Mesenchymal stem cell (in vitro differentiated cells and primary cell): Measurements from ENCODE around the gene DERL3.
A peak's percentile ranks its signal among the peaks of the same experiment; 100 is the strongest.

Experiments used
- DNase-seq: peaks from one replicate; pipeline ENCODE4 v3.0.0-alpha.2; 2013
- H2AFZ ChIP-seq: one replicate; pipeline ENCODE4 v1.6.1; 2013; ENCODE audit warnings: low read depth, mild to moderate bottlenecking, control low read depth, inconsistent platforms, low read length, moderate library complexity
- H2AK5ac ChIP-seq: 2 replicates; pipeline ENCODE4 v1.6.1; 2013; ENCODE audit warnings: low read length, moderate library complexity, mild to moderate bottlenecking, inconsistent platforms; ENCODE audit not compliant: severe bottlenecking
- H2BK120ac ChIP-seq: one replicate; pipeline ENCODE4 v1.6.1; 2013; ENCODE audit warnings: low read depth, mild to moderate bottlenecking, inconsistent platforms, low read length, moderate library complexity
- H2BK12ac ChIP-seq, 2 experiments: one replicate each; pipeline ENCODE4 v1.6.1; 2013; ENCODE audit warnings: inconsistent platforms in 2 of 2, low read length in 2 of 2, mild to moderate bottlenecking in 2 of 2, moderate library complexity in 2 of 2, control low read depth in 1 of 2
- H2BK15ac ChIP-seq: one replicate; pipeline ENCODE4 v1.6.1; 2013; ENCODE audit warnings: mild to moderate bottlenecking, low read depth, inconsistent platforms; ENCODE audit not compliant: poor library complexity, severe bottlenecking
- H2BK5ac ChIP-seq: 2 replicates; pipeline ENCODE4 v1.6.1; 2013; ENCODE audit warnings: low read depth, mild to moderate bottlenecking, low read length, control low read depth, inconsistent platforms; ENCODE audit not compliant: poor library complexity, severe bottlenecking
- H3K14ac ChIP-seq, 2 experiments: one replicate each; pipeline ENCODE4 v1.6.1; 2013; ENCODE audit warnings: inconsistent platforms in 2 of 2, low read length in 2 of 2, control low read depth in 1 of 2, mild to moderate bottlenecking in 1 of 2, moderate library complexity in 1 of 2
- H3K18ac ChIP-seq, 2 experiments: one replicate each; pipeline ENCODE4 v1.6.1; 2013; ENCODE audit warnings: inconsistent platforms in 2 of 2, low read length in 2 of 2, control low read depth in 1 of 2, low read depth in 1 of 2, mild to moderate bottlenecking in 1 of 2
- H3K23ac ChIP-seq, 2 experiments: one replicate each; pipeline ENCODE4 v1.6.1; 2013; ENCODE audit warnings: inconsistent platforms in 2 of 2, low read length in 2 of 2, mild to moderate bottlenecking in 2 of 2, moderate library complexity in 2 of 2, control low read depth in 1 of 2
- H3K27ac ChIP-seq: 2 replicates; pipeline ENCODE4 v1.5.1; 2013; ENCODE audit warnings: mild to moderate bottlenecking, moderate library complexity, low read length, control low read depth, inconsistent platforms; ENCODE audit not compliant: poor library complexity, severe bottlenecking
- H3K27me3 ChIP-seq, 2 experiments: 2 replicates each; pipeline versions ENCODE4 v1.6.1 to v1.7.0; 2013; ENCODE audit warnings: low read length in 2 of 2, mild to moderate bottlenecking in 2 of 2, moderate library complexity in 2 of 2, control low read depth in 1 of 2, inconsistent platforms in 1 of 2; ENCODE audit not compliant: control insufficient read depth in 1 of 2, insufficient read depth in 1 of 2
- H3K36me3 ChIP-seq, 2 experiments: 2 replicates each; pipeline versions ENCODE4 v1.6.1 to v1.7.0; 2013; ENCODE audit warnings: low read length in 2 of 2, control low read depth in 1 of 2, inconsistent platforms in 1 of 2, low read depth in 1 of 2, mild to moderate bottlenecking in 1 of 2; ENCODE audit not compliant: insufficient read depth in 2 of 2, control insufficient read depth in 1 of 2
- H3K4ac ChIP-seq, 2 experiments: one replicate each; pipeline ENCODE4 v1.6.1; 2013; ENCODE audit warnings: inconsistent platforms in 2 of 2, low read length in 2 of 2, mild to moderate bottlenecking in 2 of 2, moderate library complexity in 2 of 2, control low read depth in 1 of 2, low read depth in 1 of 2
- H3K4me1 ChIP-seq: 2 replicates; pipeline ENCODE4 v1.6.1; 2013; ENCODE audit warnings: low read depth, low read length, control low read depth; ENCODE audit not compliant: control insufficient read depth, insufficient read depth
- H3K4me2 ChIP-seq: 2 replicates; pipeline ENCODE4 v1.6.1; 2013; ENCODE audit warnings: low read length, mild to moderate bottlenecking, inconsistent platforms; ENCODE audit not compliant: poor library complexity, severe bottlenecking
- H3K4me3 ChIP-seq, 2 experiments: 2 replicates each; pipeline versions ENCODE4 v1.5.1 to v1.7.0; 2013; ENCODE audit warnings: low read length in 2 of 2, mild to moderate bottlenecking in 2 of 2, control low read depth in 1 of 2, low read depth in 1 of 2; ENCODE audit not compliant: insufficient read depth in 1 of 2
- H3K79me1 ChIP-seq: replicated peaks from 2 replicates; pipeline ENCODE4 v1.6.1; 2013; ENCODE audit warnings: mild to moderate bottlenecking, control low read depth, low read length, inconsistent platforms; ENCODE audit not compliant: poor library complexity, severe bottlenecking
- H3K9ac ChIP-seq: 2 replicates; pipeline ENCODE4 v1.7.0; 2013; ENCODE audit warnings: mild to moderate bottlenecking, low read length, moderate library complexity
- H3K9me3 ChIP-seq: 2 replicates; pipeline ENCODE4 v1.7.0; 2013; ENCODE audit warnings: mild to moderate bottlenecking, low read length; ENCODE audit not compliant: control insufficient read depth
- H4K8ac ChIP-seq: one replicate; pipeline ENCODE4 v1.6.1; 2013; ENCODE audit warnings: inconsistent platforms, mild to moderate bottlenecking, low read length, moderate library complexity
- H4K91ac ChIP-seq: one replicate; pipeline ENCODE4 v1.6.1; 2013; ENCODE audit warnings: mild to moderate bottlenecking, low read length, inconsistent platforms
- WGBS: methylation state at CpG from one replicate; pipeline ENCODE4 v1.1.7; 2013; ENCODE audit warnings: mixed read lengths; 5-methylcytosine and 5-hydroxymethylcytosine counted together

DERL3 gene

GRCh38 chr22:23831781-23832180, 7.0 kb downstream of the DERL3 start:
- no peaks in the 10 kb centered on the region for H3K27me3 ChIP-seq
- peaks cover 48% of the 10 kb centered on the region for H3K79me1 ChIP-seq
- H2AK5ac ChIP-seq, result no peak overlapping the region
- H3K18ac ChIP-seq, result no peak overlapping the region
- H2BK5ac ChIP-seq, result no peak overlapping the region
- no peak overlapping the region for H3K23ac ChIP-seq
- H2AFZ ChIP-seq, result no peak overlapping the region
- H3K9ac ChIP-seq, result no peak overlapping the region
- H3K27ac ChIP-seq, result no peak overlapping the region
- H3K9me3 ChIP-seq, result no peaks in the 10 kb centered on the region
- H3K14ac ChIP-seq, result no peak overlapping the region
- 92% methylated on average over 10 of the region's 10 CpGs for WGBS
- no peak overlapping the region for H3K4me3 ChIP-seq
- H2BK12ac ChIP-seq, result no peak overlapping the region
- no peak overlapping the region for H3K4me2 ChIP-seq
- no peak overlapping the region for H2BK15ac ChIP-seq
- no peak overlapping the region for H2BK120ac ChIP-seq
- no peak overlapping the region for H4K91ac ChIP-seq
- peaks cover 13% of the 10 kb centered on the region for H3K4me1 ChIP-seq
- H3K4ac ChIP-seq, result no peak overlapping the region
- DNase-seq, result no peak
- peaks cover 65 to 84% of the 10 kb centered on the region in 2 experiments for H3K36me3 ChIP-seq
- H4K8ac ChIP-seq, result no peak overlapping the region

DNA sequence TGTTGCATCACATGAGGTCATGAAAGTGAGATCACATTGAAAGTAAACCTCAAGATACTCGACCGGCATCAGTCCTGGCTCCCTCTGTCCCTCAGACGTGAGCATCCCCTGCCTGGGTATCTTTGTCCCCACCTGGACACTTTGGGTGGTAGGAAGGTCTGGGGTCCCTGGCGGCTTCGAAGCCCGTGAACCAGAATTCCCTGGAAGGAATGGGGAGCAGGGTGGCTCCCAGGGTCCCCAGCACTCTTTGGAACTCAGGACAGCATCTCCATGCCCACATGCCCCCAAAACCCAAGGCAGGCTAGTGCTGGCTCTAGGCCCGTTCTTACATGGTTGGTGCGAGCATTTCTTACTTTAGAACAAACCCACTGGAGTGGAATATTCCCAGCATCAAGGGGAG, 7.5 kb downstream of the DERL3 start:
- H3K4me3 ChIP-seq, result no peak overlapping the region
- WGBS, result 88% methylated on average over 8 of the region's 8 CpGs
- H3K9me3 ChIP-seq, result no peaks in the 10 kb centered on the region
- no peak overlapping the region for H3K4ac ChIP-seq
- no peak overlapping the region for H3K14ac ChIP-seq
- H3K18ac ChIP-seq, result no peak overlapping the region
- H2AFZ ChIP-seq, result no peak overlapping the region
- no peak overlapping the region for H3K9ac ChIP-seq
- no peaks in the 10 kb centered on the region for H3K27me3 ChIP-seq
- H3K23ac ChIP-seq, result no peak overlapping the region
- H3K36me3 ChIP-seq, result peaks cover 65 to 84% of the 10 kb centered on the region in 2 experiments
- no peak for DNase-seq
- H2BK15ac ChIP-seq, result no peak overlapping the region
- no peak overlapping the region for H3K27ac ChIP-seq
- no peak overlapping the region for H2BK12ac ChIP-seq
- H3K79me1 ChIP-seq, result peaks cover 50% of the 10 kb centered on the region
- no peak overlapping the region for H2BK120ac ChIP-seq
- H4K8ac ChIP-seq, result no peak overlapping the region
- H2AK5ac ChIP-seq, result no peak overlapping the region
- H4K91ac ChIP-seq, result no peak overlapping the region
- H3K4me1 ChIP-seq, result peaks cover 17% of the 10 kb centered on the region
- no peak overlapping the region for H3K4me2 ChIP-seq
- no peak overlapping the region for H2BK5ac ChIP-seq

- Histone ChIP-seq H2BK15ac (no peak overlapping the region), H3K18ac (no peak overlapping the region), H2BK12ac (no peak overlapping the region), H3K36me3 (peaks cover 64 to 82% of the 10 kb centered on the region in 2 experiments), H3K4me1 (peaks cover 20% of the 10 kb centered on the region), H2AFZ (no peak overlapping the region), H2AK5ac (no peak overlapping the region), H3K9me3 (no peaks in the 10 kb centered on the region), H3K9ac (peak overlapping the region; percentile 10), H3K27me3 (no peaks in the 10 kb centered on the region), H2BK5ac (no peak overlapping the region), H4K8ac (no peak overlapping the region), H3K14ac (no peak overlapping the region), H3K4me2 (no peak overlapping the region), H2BK120ac (no peak overlapping the region), H3K4ac (no peak overlapping the region), H3K4me3 (no peak overlapping the region), H3K79me1 (peaks cover 50% of the 10 kb centered on the region), H4K91ac (no peak overlapping the region), H3K23ac (no peak overlapping the region), H3K27ac (no peak overlapping the region)
- DNase-seq, result no peak
- 91% methylated on average over 6 of the region's 7 CpGs for WGBS
These were observed 8.9 kb downstream of the DERL3 start for GRCh38 chr22:23829845-23830372.

GRCh38 chr22:23828800-23829680, 9.8 kb downstream of the DERL3 start:
- Histone ChIP-seq H3K27ac (no peak overlapping the region), H3K9ac (no peak overlapping the region), H3K18ac (peak overlapping the region in 1 of 2 experiments; percentile 25), H3K23ac (no peak overlapping the region), H3K79me1 (peaks cover 56% of the 10 kb centered on the region), H3K9me3 (no peaks in the 10 kb centered on the region), H3K4ac (no peak overlapping the region), H2BK15ac (no peak overlapping the region), H2BK5ac (no peak overlapping the region), H3K4me1 (peaks cover 28% of the 10 kb centered on the region), H2BK12ac (peak overlapping the region in 1 of 2 experiments; percentile 17), H3K4me2 (no peak overlapping the region), H4K8ac (peak overlapping the region; percentile 7), H3K4me3 (no peak overlapping the region), H2AK5ac (no peak overlapping the region), H4K91ac (peak overlapping the region; percentile 52), H3K14ac (no peak overlapping the region), H3K27me3 (no peaks in the 10 kb centered on the region), H2AFZ (no peak overlapping the region), H3K36me3 (peaks cover 70 to 84% of the 10 kb centered on the region in 2 experiments), H2BK120ac (no peak overlapping the region)
- WGBS, result 93% methylated on average over 6 of the region's 10 CpGs
- no peak for DNase-seq
